ENCODE data around the gene HCLS1. TPM values are rescaled to one million over a fixed set of nuclear protein-coding genes. Genes with fewer than 3 reads are reported as not detected.

The HCLS1 gene
- total RNA-seq (2021), result 1.1 and 1.2 TPM in 2 replicates
- long read RNA-seq, transcript HCLS1-201 (14 exons, 2,000 nt), result major isoform, 12 of 13 reads
- long read RNA-seq, partial matches to known transcripts, result 1 of 13 reads
- long read RNA-seq, other reads (novel, unspliced or antisense), result 0 of 13 reads

DNA sequence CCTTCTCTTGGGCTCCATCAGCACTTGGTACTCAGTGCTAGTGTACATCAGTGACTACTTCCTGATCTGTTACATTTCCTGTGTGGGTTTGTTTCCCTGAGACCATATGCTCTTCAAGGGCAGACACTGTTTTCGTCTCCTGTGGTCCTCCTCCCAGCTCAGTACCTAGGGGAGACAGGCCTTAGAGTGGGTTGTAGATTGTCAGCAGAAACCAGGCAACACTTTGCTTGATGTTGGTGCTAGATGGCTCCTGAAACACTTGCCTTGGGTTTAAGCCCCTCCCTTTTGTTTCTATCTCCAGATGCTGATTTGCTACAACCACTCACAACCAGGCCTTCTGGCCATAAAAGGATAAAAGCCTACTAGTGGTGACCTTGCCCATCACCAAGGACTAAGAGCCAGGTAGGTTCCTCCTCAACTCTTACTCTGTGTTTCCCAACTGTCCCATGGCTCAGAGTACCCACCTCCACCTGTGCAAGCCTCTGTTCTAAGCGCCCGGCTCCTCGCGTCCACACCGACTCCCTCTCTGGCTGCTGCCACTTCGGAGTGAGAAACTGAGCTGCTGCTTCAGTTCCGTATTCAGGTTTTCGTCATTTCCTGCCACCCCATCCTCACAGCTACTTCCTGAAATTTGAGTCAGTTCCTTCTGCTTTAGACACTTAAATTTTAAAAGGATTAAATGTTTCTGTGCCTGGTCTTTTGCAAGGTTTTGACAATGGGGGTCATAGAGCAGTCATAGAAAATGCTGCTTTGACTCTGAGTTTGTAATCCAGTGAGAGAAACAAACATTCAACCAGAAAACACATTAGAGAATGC, at the start of gene HCLS1:
HCLS1 (minus strand) TSS at position 548 of the 816 bp plus-strand sequence. CDS start 2,556 bp downstream, outside the sequence.
- Histone ChIP-seq H3K27ac (ENCODE audit: insufficient read length, low read depth, low read length) (no peak within 1 kb of the TSS), H2BK5ac (ENCODE audit: insufficient read length, low read length) (no peak within 1 kb of the TSS), H3T11ph (ENCODE audit: low read length) (no peak within 1 kb of the TSS), H2BK12ac (ENCODE audit: insufficient read length, low read depth, low read length) (no peak within 1 kb of the TSS), H2BK15ac (ENCODE audit: low read depth, low read length) (no peak within 1 kb of the TSS), H3K23me2 (ENCODE audit: insufficient read length, low read depth, low read length, poor library complexity, severe bottlenecking) (no peaks in the 10 kb centered on the region), H3K9me3 (ENCODE audit: control insufficient read depth, low read depth, low read length) (no peaks in the 10 kb centered on the region), H3K27me3 (ENCODE audit: insufficient read depth, low read length) (no peaks in the 10 kb centered on the region), H3K79me2 (ENCODE audit: insufficient read depth, low read length) (no peaks in the 10 kb centered on the region), H4K8ac (replicated peaks; ENCODE audit: insufficient read length, low read depth, low read length) (no peak within 1 kb of the TSS), H3K4me2 (ENCODE audit: insufficient read depth, insufficient read length, low read length) (no peak within 1 kb of the TSS), H4K5ac (ENCODE audit: insufficient read length, low read depth, low read length) (no peak within 1 kb of the TSS), H2BK120ac (ENCODE audit: low read depth, low read length, poor library complexity, severe bottlenecking) (no peak within 1 kb of the TSS), H3K18ac (ENCODE audit: insufficient read length, low read depth, low read length) (peak within 1 kb of the TSS; percentile 66), H4K20me1 (ENCODE audit: control insufficient read depth, insufficient read depth, insufficient read length) (no peaks in the 10 kb centered on the region), H3K14ac (ENCODE audit: insufficient read depth, low read length) (peak within 1 kb of the TSS; percentile 60; the same call in 1 of the 2 replicates), H3K4ac (ENCODE audit: low read depth, low read length) (no peak within 1 kb of the TSS), H3K9ac (ENCODE audit: extremely low read depth, insufficient read length, low read length) (no peak within 1 kb of the TSS), H2AFZ (ENCODE audit: low read length) (no peak within 1 kb of the TSS), H2AK5ac (ENCODE audit: insufficient read length, low read length) (no peak within 1 kb of the TSS), H3K79me1 (ENCODE audit: insufficient read depth, low read depth, low read length, poor library complexity, severe bottlenecking) (no peaks in the 10 kb centered on the region), H3K23ac (ENCODE audit: insufficient read length, low read depth, low read length) (no peak within 1 kb of the TSS), H4K91ac (ENCODE audit: insufficient read length, low read depth, low read length) (no peak within 1 kb of the TSS), H2BK20ac (ENCODE audit: low read depth, low read length, poor library complexity, severe bottlenecking) (no peak within 1 kb of the TSS), H3K56ac (ENCODE audit: insufficient read length, low read depth, low read length) (no peak within 1 kb of the TSS), H3K4me1 (ENCODE audit: insufficient read depth, low read length) (no peaks in the 10 kb centered on the region; the same call in 1 of the 2 replicates)
- H3K4me1 Mint-ChIP-seq, result peaks cover 11% of the 10 kb centered on the region in 2 experiments
- no CpG with 5 or more reads among the region's 9 CpGs for WGBS (ENCODE audit: extremely low coverage, insufficient read length, low lambda C conversion rate)
- peaks cover 5 to 27% (median 13%) of the 10 kb centered on the region in 3 experiments; a peak in 6 of 7 replicates for H3K36me3 Mint-ChIP-seq (ENCODE audit: insufficient read depth in 1 of 3, low read depth in 3 of 3)
- DNase-seq, result no peak
- peak within 1 kb of the TSS in 2 of 3 experiments; percentile 69 to 70; a peak in 5 of 7 replicates for H3K27ac Mint-ChIP-seq
- TF ChIP-seq CTCF (conservative IDR thresholded peaks at IDR 0.05), result no peak
- H3K4me3 Mint-ChIP-seq, result no peak within 1 kb of the TSS
- no peaks in the 10 kb centered on the region for H3K9me3 Mint-ChIP-seq
- no peaks in the 10 kb centered on the region for H3K27me3 Mint-ChIP-seq (ENCODE audit: low read depth)

Measured in H9 (cell line).